Stomach (tissue), 4 donors: ENCODE measurements around the gene RABAC1.

ENCODE experiments used
- CTCF ChIP-seq, 7 experiments: fragments of 450-650 bp in 4 of 7; fragments of 200-600 bp in 3 of 7; sonication (generic) in 3 of 7; IDR thresholded peaks; one replicate each; pipeline ENCODE4 v1.5.1; 2016 to 2019; ENCODE audit warnings: antibody characterized with exemption in 7 of 7, control low read depth in 2 of 7, mild to moderate bottlenecking in 1 of 7
- POLR2A ChIP-seq, 4 donors: fragments of 450-650 bp; IDR thresholded peaks; one replicate each; pipeline ENCODE4 v1.6.1; 2016; ENCODE audit warnings: antibody characterized with exemption in 4 of 4, control low read depth in 2 of 4, mild to moderate bottlenecking in 1 of 4, moderate library complexity in 1 of 4
- POLR2AphosphoS5 ChIP-seq, 3 donors: sonication (generic); formaldehyde crosslinking; IDR thresholded peaks; one replicate each; pipeline ENCODE4 v1.6.1; 2016; ENCODE audit warnings: antibody characterized with exemption in 3 of 3

GRCh38 chr19:41969772-41970458, 10.8 kb upstream of the RABAC1 start:
- TF ChIP-seq POLR2A (IDR thresholded peaks at IDR 0.05) (no peak), CTCF (IDR thresholded peaks at IDR 0.05) (no peak), POLR2AphosphoS5 (IDR thresholded peaks at IDR 0.05) (no peak)
